Stimulated activated CD8-positive, alpha-beta memory T cell treated with anti-CD3 and anti-CD28 coated beads, Interleukin-4, amount 100 ng/mL, for 1 hour (primary cell): ENCODE results near the gene RBM23.
"Not testable (repeated sequence)": the region's sequence is repeated elsewhere in the genome, so short reads cannot be mapped to it uniquely, and the experiment has no call there.

Source experiments
- DNase-seq, 2 donors: peaks; one replicate each; pipeline ENCODE4 v3.0.0-alpha.2; 2020; ENCODE audit warnings: low read depth in 2 of 2, low spot score in 1 of 2

Gene RBM23

GRCh38 chr14:22918804-22919600, at the start of gene RBM23:
TSS of gene RBM23 (minus strand) at chr14:22919149.
- peak; percentile 100 for DNase-seq

GRCh38 chr14:22966783-22967269, 47.9 kb upstream of the RBM23 start:
- DNase-seq, result no peak

- not testable (repeated sequence) for DNase-seq
Measured at GRCh38 chr14:22965916-22966782, 47.2 kb upstream of the RBM23 start.

GRCh38 chr14:22962061-22962676, 43.2 kb upstream of the RBM23 start:
- no peak for DNase-seq

GRCh38 chr14:22955702-22956569, 37.0 kb upstream of the RBM23 start:
- DNase-seq, result no peak

- no peak for DNase-seq
Measured at GRCh38 chr14:22952418-22952817, 33.5 kb upstream of the RBM23 start.

GRCh38 chr14:22951795-22952194, 32.8 kb upstream of the RBM23 start:
- DNase-seq, result not testable (repeated sequence)

GRCh38 chr14:22945642-22946041, 26.7 kb upstream of the RBM23 start:
- DNase-seq, result no peak

GRCh38 chr14:22939684-22940083, 20.7 kb upstream of the RBM23 start:
- no peak for DNase-seq

GRCh38 chr14:22935156-22935555, 16.2 kb upstream of the RBM23 start:
- no peak for DNase-seq

- no peak for DNase-seq
Measured at GRCh38 chr14:22932146-22932545, 13.2 kb upstream of the RBM23 start.

- no peak for DNase-seq
Measured at GRCh38 chr14:22929961-22930364, 11.0 kb upstream of the RBM23 start.

- peak; percentile 90 to 94 for DNase-seq
Measured at GRCh38 chr14:22929104-22929960, 10.4 kb upstream of the RBM23 start, which contains the start of gene PRMT5. TSS of gene PRMT5 (minus strand) at chr14:22929376. CDS start at chr14:22929361, 15 bp downstream.

- DNase-seq, result no peak
Measured at GRCh38 chr14:22928237-22929103, 9.5 kb upstream of the RBM23 start.

GRCh38 chr14:22926316-22926715, 7.4 kb upstream of the RBM23 start:
- DNase-seq, result no peak

- DNase-seq, result no peak
Measured at GRCh38 chr14:22925513-22925912, 6.6 kb upstream of the RBM23 start.

GRCh38 chr14:22923746-22924145, 4.8 kb upstream of the RBM23 start:
- DNase-seq, result no peak

- no peak for DNase-seq
Measured at GRCh38 chr14:22922294-22922693, 3.3 kb upstream of the RBM23 start.

GRCh38 chr14:22920697-22921096, 1.7 kb upstream of the RBM23 start:
- no peak for DNase-seq
